Left renal cortex interstitium (tissue), 4 donors: ENCODE measurements around the gene AKAP6. TPM values are rescaled to one million over a fixed set of nuclear protein-coding genes. Genes with fewer than 3 reads are reported as not detected.
"Not testable (repeated sequence)": the region's sequence is repeated elsewhere in the genome, so short reads cannot be mapped to it uniquely, and the experiment has no call there.

ENCODE experiments used
- DNase-seq, 4 donors: peaks; one replicate each; pipeline ENCODE4 v3.0.0-alpha.2; 2013; ENCODE audit warnings: low read depth in 4 of 4, low spot score in 2 of 4, missing footprints in 1 of 4
- polyA plus RNA-seq, 4 donors: library from polyadenylated mRNA; unstranded; fragments of 120-200 nt; gene quantifications; one replicate each; pipeline ENCODE4 v1.2.1, GENCODE V29; 2013; ENCODE audit not compliant: insufficient read length in 4 of 4

The AKAP6 gene
- polyA plus RNA-seq, 4 donors: 1.8 to 3.6 (median 3.1) TPM

- DNase-seq: no peak
Measured at GRCh38 chr14:32432813-32433538, 103.9 kb downstream of the AKAP6 start.

GRCh38 chr14:32434180-32434579 is 105.1 kb downstream of the AKAP6 start:
- DNase-seq: no peak

DNA sequence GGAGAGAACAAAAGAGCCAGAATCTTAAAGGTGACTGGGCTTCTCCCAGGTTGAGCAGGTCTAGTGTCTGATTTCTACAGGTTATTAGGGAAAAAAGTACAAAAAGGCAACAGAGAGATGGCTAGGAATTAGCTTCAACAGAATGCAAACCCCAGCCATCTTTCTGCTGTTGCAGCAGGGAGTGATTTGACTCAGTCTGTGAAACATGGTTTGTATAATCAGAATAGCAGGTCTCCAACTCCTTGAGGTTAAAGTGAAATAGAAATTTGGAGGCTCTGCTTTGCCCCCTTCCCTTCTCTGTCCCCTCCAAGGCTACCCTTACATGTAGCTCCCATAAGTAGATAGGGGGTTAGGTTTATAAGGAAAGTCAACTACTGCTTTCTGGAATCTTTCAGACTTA is 105.8 kb downstream of the AKAP6 start:
- no peak for DNase-seq

- no peak for DNase-seq
Measured at GRCh38 chr14:32435411-32435810, 106.3 kb downstream of the AKAP6 start.

DNA sequence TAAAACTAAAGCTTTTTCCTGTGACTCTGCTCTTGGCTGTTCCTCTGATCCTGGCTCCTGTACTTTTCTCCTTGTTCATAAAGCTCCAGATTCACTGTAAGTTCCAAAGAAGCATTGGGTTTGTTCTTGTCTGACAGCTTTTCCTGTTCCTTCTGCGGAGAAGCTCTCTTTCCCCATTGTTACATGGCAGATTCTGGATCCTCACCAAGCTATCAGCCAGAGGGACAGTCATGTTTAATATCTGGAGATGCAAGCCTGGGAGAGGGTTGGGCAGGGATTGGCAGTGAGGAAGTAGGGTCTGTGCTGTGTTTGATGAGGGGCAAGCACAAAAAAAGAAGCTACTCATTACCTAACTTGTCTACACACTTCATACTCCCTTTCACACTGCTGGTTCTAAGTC is 107.9 kb downstream of the AKAP6 start:
- DNase-seq: no peak

GRCh38 chr14:32438517-32438916 is 109.4 kb downstream of the AKAP6 start:
- DNase-seq: no peak

GRCh38 chr14:32443890-32444661 is 115.0 kb downstream of the AKAP6 start:
- DNase-seq: no peak

DNA sequence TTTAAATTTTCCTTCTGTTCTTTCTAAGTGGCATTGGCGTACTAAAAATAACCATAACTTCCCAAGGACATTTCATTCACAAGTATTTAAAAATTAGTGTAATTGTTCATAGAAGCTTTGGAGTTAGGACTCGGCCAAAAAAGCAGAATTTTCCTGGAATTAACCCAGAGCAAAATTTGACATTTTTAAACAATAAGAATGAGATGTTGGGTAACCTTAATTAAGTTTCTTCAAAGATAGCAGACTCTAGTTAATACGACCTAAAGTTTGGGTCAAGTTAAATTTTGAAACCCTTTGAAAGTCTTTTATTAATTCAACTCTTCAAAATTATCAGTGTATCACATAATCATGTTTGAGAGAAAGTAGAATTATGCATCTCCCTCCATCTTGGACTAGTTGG is 118.3 kb downstream of the AKAP6 start:
- DNase-seq: no peak

DNA sequence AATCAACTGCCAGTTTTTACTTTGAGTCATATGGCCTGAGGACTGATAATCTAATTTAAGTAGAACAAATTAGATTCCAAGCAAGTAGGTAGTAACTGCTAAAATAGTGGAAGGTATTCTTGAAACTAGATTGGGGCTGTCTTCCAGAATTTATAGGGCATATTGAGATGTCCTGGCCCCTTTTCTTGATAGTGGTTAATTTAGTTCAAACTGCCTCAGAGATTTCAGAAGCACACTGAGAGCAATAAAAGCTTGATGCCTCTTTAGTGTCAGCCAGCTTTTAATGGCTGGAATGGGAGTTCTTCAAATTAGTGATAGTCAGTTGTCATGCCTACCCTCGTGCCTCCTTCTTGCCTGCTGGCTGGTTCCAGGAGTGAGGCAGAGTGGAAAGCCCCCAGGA is 120.5 kb downstream of the AKAP6 start:
- no peak for DNase-seq

DNA sequence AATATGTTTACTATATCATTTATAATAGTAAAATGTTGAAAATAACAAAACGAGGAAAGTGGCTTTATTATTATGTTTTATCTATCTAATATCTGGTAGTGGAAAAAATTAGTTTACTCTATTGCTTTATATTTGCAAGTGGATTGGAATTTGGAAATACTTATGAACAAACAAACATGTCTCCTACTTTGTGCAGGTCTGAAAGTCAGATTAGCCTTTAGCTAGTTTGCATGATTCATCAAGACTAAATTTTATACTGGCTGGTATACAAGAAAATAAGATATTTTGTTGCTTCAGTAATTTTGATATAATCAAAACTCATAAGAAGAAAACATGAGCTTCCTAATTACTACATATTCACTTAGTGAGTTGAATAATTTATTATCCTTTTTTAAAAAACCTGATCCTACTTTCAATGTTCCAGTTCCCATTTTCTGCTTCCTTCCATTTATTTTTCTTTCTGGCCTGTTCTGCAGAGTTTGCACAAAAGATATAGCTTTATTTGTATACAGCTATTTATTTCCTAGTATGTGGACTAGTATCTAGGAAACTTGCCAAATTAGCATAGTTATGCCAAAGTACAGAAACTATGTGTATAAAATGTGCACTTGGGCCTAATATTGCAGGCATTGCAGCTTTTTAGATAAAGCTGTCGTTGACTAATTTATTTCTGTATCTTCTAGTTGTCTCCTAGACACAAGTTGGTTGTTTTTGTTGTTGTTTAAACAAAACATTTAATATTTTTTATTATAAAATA is 122.0 kb downstream of the AKAP6 start:
- DNase-seq: no peak

GRCh38 chr14:32453857-32454810 is 125.0 kb downstream of the AKAP6 start:
- DNase-seq: no peak

GRCh38 chr14:32457213-32457920 is 128.3 kb downstream of the AKAP6 start:
- no peak for DNase-seq

- DNase-seq: no peak
Measured at GRCh38 chr14:32458720-32459119, 129.6 kb downstream of the AKAP6 start.

DNA sequence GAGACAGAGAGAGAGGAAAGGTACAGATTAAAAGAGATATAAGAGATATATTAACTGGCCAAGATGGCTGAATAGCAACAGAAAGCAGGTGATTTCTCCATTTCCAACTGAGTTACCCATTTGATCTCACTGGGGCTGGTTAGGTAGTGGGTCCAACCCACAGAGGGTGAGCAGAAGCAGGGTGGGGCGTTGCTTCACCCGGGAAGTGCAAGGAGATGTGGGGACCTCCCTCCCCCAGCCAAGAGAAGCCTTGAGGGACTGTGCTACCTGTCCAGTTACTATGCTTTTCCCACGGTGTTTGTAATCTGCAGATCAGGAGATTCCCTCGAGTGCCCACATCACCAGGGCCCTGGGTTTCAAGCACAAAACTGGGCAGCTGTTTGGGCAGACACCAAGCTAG is 131.2 kb downstream of the AKAP6 start:
- DNase-seq: no peak

GRCh38 chr14:32462553-32462952 is 133.5 kb downstream of the AKAP6 start:
- DNase-seq: not testable (repeated sequence)

DNA sequence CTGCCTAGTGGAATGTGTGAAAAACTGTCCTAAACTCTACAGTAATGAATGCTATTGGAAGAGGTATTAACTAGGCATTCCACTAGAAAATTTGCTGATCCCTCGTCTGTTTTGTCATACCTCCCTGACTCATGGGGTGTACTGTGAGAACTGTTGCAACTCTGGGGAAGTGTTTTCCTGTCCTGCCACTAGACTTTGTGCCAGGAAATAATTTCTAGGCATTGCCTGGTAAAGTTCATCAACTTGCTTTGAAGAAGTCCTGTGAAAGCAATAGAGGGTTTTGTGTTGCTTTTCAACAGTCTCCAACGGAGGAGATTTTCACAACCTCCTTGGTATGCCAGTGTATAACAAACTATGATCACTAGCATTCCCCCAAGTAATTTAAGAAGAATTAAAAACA is 139.9 kb downstream of the AKAP6 start:
- DNase-seq: no peak

DNA sequence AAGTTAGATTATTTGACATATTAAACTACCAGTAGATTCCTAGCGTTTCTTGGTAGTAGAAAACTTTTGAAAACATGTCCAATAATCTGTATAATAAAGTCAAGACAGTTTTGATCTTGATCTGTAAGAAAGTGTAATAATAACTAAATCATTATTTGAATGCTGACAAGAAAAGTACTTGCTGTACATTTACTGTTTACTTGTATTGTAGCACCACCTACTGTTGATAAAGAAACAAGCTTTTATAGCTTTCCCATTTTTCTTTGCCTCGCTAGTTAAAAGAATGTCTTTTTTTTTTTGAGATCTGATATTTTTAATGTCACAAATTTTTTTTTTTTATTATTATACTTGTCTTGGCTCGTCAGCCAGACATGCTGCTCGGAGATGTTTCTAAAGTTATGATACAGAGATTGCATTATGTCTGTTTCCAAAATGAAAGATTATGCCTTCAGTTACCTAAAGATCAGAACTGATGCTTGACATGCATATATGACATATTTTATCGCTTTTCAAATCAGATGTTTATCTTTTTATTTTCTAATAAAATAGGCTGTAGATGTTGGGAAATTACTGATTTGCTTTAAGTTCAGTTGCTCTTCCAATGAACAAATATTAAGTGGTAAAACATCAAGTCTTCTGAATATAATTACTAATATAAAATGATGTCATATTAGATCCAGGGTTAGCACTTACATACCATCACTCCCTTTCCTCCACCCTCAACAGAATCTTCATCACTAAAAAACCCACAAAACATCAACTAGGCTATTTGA is 140.5 kb downstream of the AKAP6 start:
- DNase-seq: no peak

DNA sequence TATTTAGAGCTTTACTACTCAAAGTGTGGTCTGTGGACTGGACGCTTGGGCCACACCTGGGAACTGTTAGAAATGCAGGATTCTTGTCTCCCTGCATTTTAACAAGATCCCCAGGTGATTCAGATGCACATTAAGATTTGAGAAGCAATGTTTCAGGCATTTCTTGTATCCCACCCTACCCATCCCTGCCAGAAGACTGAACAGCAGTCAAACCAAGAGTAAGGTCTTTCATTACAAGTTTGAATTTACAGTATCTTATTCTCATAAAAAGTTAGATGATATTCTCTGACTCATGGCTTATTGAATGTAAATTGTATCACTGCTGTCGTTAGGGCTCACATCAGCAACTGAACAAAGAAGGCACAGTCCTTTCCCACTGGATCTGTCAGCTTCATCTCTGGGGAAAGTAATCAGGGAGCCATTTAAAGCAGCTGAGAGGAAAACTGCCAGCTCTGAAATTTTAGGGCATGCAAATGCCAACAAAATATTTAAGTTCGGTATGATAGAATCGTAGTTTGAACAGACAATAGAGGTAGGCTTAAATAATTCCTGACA is 141.1 kb downstream of the AKAP6 start:
- no peak for DNase-seq

DNA sequence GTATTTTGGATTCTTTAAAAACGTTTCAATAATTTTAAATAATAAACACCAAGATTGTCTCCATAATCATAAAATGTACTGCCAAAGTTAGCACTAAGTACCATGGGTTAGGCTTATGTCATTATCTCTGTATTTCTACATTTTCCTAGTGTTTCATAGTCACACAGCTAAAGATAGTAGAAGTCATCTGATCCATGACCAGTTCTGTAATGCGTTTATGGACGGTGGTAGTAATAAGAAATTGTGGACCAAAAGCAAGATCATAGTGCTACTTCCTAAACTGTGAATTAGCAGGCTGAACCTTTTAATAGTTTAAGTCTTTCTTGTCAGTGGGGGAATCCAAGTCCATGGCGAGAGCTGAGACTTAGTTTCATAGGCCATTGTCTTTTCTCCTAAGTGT is 142.1 kb downstream of the AKAP6 start:
- no peak for DNase-seq
